AG09309 (cell line): ENCODE data around the gene FXN.
A peak's percentile ranks its signal among the peaks of the same experiment; 100 is the strongest.

ENCODE experiments used
- DNase-seq: peaks from one replicate; pipeline ENCODE4 v3.0.0-alpha.2; 2010; ENCODE audit warnings: low read depth
- H3K4me3 ChIP-seq: 2 replicates; pipeline ENCODE4 v1.5.1; 2011; ENCODE audit warnings: mild to moderate bottlenecking, low read depth, low read length, moderate library complexity; ENCODE audit not compliant: control insufficient read depth
- TF ChIP-seq, protein P1 (sequence below): IDR thresholded peaks from 2 replicates; pipeline ENCODE4 v1.5.1; 2011; ENCODE audit warnings: mild to moderate bottlenecking, low read depth, low read length, inconsistent platforms; ENCODE audit not compliant: insufficient read depth, control insufficient read depth; ENCODE audit errors: missing control alignments

Gene FXN

GRCh38 chr9:69122082-69122548 is 86.6 kb downstream of the FXN start:
- no peak for DNase-seq
- TF ChIP-seq, protein P1, sequence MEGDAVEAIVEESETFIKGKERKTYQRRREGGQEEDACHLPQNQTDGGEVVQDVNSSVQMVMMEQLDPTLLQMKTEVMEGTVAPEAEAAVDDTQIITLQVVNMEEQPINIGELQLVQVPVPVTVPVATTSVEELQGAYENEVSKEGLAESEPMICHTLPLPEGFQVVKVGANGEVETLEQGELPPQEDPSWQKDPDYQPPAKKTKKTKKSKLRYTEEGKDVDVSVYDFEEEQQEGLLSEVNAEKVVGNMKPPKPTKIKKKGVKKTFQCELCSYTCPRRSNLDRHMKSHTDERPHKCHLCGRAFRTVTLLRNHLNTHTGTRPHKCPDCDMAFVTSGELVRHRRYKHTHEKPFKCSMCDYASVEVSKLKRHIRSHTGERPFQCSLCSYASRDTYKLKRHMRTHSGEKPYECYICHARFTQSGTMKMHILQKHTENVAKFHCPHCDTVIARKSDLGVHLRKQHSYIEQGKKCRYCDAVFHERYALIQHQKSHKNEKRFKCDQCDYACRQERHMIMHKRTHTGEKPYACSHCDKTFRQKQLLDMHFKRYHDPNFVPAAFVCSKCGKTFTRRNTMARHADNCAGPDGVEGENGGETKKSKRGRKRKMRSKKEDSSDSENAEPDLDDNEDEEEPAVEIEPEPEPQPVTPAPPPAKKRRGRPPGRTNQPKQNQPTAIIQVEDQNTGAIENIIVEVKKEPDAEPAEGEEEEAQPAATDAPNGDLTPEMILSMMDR = no peak
- H3K4me3 ChIP-seq = peak overlapping the region; percentile 62

DNA sequence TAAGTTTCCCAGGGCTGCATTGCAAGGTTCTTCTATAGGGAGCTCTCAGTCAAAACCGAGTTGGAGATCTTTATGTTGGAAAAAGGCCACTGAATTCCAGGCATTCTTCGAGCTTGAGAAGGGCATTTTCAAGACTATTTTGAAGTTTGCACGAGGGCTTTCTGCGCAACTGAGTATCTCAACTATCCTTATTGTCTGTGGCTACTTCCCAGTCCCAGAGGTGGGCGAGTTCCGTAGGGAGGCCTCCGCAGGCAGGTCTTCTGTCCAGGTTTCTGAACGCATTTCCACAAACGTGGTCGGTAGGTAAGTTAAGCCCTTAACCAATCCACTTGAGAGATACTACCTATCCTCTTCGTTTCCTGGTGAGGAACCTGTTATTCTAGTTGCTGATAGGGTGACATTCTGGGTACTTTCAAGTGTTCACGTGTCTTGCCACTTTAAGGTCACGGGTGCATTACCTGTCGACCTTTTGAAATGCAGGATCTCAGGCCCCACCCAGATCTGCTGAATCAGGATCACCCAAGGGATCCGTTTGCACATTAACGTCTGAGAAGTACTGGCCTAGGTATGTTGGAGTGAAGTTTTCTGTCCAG is 87.1 kb downstream of the FXN start:
- TF ChIP-seq, protein P1 = no peak
- H3K4me3 ChIP-seq = peak overlapping the region; percentile 62
- no peak for DNase-seq

DNA sequence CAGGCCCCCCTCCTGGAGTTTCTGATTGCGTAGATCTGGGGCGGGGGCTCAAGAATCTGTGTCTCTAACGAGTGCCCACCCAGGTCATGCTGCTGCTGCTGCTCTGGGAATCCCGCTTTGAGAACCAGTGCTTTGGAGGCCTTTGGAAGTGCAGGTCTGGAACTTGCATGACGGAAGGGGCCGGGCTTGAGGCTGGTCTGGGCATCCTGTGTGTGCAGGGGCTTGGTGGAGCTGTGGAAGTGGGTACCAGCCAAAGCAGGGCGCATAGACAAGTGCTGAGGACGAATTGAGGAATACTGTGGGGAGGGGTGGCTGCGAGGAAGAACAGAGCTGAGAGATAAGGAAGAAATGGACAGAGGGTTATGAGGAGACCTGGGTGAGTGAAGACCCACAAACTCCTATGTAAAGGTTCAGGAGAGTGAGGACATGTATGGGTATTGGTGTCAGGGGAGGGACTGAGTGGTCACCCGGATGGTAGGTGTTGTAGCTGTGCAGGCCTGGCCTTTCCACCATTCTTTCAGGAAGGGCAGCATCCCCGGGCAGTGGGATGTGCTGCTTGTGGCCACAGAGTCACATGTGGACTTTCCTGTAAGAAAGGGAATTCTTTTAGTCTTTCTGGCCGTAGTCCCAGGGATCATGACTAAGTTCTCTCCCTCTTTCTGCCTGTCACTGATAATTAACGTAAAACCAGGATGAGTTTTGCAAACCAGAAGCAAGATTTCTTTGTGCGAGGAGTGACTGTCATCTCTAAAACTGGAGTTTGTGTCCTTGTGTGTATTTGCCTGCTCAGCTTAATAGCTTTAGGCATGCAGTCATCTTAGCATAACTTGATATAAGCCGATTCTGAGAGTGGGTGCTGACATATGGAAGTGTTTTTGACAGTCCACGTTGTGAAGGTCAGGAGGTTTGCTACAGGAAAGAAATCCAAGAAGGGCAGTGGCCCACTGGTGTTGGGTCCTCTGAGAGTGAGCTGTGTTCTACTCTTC is 95.2 kb downstream of the FXN start:
- peak; percentile 63 for DNase-seq
- TF ChIP-seq, protein P1 = no peak
- H3K4me3 ChIP-seq = no peak overlapping the region

- H3K4me3 ChIP-seq = no peak overlapping the region
- TF ChIP-seq, protein P1 = no peak
- peak; percentile 84 for DNase-seq
These were observed 96.1 kb downstream of the FXN start for GRCh38 chr9:69131682-69132081.

DNA sequence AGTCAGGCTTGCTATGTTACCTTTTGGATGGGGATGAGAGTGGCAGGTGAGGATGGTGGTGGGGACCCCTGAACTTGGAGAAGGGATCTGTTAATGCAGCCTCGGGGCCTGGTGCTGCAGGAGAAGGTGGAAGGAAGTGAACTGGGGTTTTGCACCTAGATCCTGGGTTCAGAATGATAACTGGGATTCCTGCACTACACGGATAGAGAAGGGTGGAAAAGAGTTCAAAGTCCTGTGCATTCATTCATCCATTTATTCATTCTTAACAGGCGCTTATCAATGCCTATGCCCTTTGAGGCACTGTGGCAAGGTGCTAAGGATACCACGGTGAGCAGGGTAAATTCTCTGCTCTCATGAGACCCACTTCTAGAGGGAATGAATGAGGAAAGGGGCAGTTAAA is 96.8 kb downstream of the FXN start:
- TF ChIP-seq, protein P1 = no peak
- no peak overlapping the region for H3K4me3 ChIP-seq
- DNase-seq = no peak

DNA sequence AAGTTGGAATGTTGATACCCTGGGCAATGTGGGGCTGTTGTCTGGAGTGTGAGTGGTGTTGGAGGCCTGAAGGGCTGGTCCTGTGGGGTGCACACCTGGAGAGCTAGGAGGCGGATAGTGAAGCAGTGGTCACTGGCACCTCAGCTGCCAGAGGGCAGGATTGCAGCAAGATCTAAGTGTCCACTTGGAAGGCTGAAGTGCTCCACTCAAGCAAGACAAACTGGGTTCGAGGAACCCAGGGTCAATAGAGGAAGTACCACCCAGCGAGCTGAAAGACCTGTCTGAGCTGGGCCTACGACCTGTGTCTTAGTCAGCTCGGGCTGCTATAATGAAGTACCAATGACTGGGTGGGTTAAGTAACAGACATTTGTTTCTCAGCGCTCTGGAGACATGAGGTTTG is 98.9 kb downstream of the FXN start:
- DNase-seq = no peak
- TF ChIP-seq, protein P1 = no peak

More for the DNA sequence above, 98.9 kb downstream of the FXN start:
- no peak overlapping the region for H3K4me3 ChIP-seq
